ENCODE data around the gene UBE2L5. TPM values are rescaled to one million over a fixed set of nuclear protein-coding genes. Genes with fewer than 3 reads are reported as not detected.

Gene UBE2L5
- total and polyA plus RNA-seq, 2 of the 13 experiments (the other 11 are each of a cell fraction or from before 2014, with no cell fraction given) = 0.13 TPM; not detected in 1

GRCh38 chr13:30466358-30466714 is 44.0 kb downstream of the UBE2L5 start:
- in situ Hi-C loops (cut with HindIII; ENCODE audit: extremely low pct_ligation_motif_present, low pct_unique_long_range_greater_than_20kb) (no loop called here), intact Hi-C loops (cut with micrococcal nuclease; ENCODE audit: unreplicated experiment) (no loop called here)
- FAIRE-seq (no peak), ATAC-seq (peak; percentile 6), DNase-seq (ENCODE audit: low spot score) (no peak)
- ChIA-PET POLR2A (no interaction called here), CTCF (ENCODE audit: low intra/inter-chr PET ratio, low total read pairs) (no interaction called here)
- Histone ChIP-seq H3K9me3 (ENCODE audit: low read length) (no peaks in the 10 kb centered on the region), H4K20me1 (ENCODE audit: insufficient read depth, low read length) (peaks cover 4% of the 10 kb centered on the region; the same call in 1 of the 2 replicates), H3K4me2 (ENCODE audit: low read depth, low read length) (peak overlapping the region; percentile 93), H3K79me2 (ENCODE audit: insufficient read depth, low read length) (peaks cover 22% of the 10 kb centered on the region), H3K9ac (ENCODE audit: insufficient read depth, low read depth, low read length) (peak overlapping the region; percentile 74), H3K4me3 (replicated peaks in 1 of 3; ENCODE audit: insufficient read depth in 1 of 3, low read depth in 2 of 3, low read length in 3 of 3) (peak overlapping the region; percentile 60 to 86 (median 69)), H3K27ac (ENCODE audit: extremely low read length, insufficient read depth, low read length) (peak overlapping the region; percentile 99), H2AFZ (ENCODE audit: low read length) (no peak overlapping the region), H3K36me3 (replicated peaks in 1 of 2; ENCODE audit: control insufficient read depth in 1 of 2, insufficient read depth in 2 of 2, low read length in 2 of 2) (peaks cover 0 to 18% of the 10 kb centered on the region in 2 experiments; a peak in 3 of 5 replicates), H3K27me3 (ENCODE audit: control insufficient read depth in 1 of 2, insufficient read depth in 2 of 2, low read length in 2 of 2) (no peaks in the 10 kb centered on the region; a peak in 2 of 5 replicates), H3K4me1 (ENCODE audit: insufficient read depth, low read length) (peaks cover 27% of the 10 kb centered on the region)
- TSS peak; percentile 93 for BruUV-seq (replicated peaks)
- TF ChIP-seq KDM5B (CRISPR knock-in tag; IDR thresholded peaks at IDR 0.05; ENCODE audit: borderline replicate concordance) (0 out of 2 replicates have a peak, but pooled peaks have one; percentile 1), JUNB (CRISPR knock-in tag; IDR thresholded peaks at IDR 0.05; ENCODE audit: borderline replicate concordance) (no peak)
- 1% methylated on average over 11 of the region's 11 CpGs for WGBS (ENCODE audit: low lambda C conversion rate)

GRCh38 chr13:30466841-30467252 is 44.6 kb downstream of the UBE2L5 start:
- 31% methylated on average over 4 of the region's 4 CpGs for WGBS (ENCODE audit: low lambda C conversion rate)

More at GRCh38 chr13:30466841-30467252, 44.6 kb downstream of the UBE2L5 start:
- peaks cover 22% of the 10 kb centered on the region for H3K79me2 ChIP-seq (ENCODE audit: insufficient read depth, low read length)
- no peak for DNase-seq (ENCODE audit: low spot score)
- peak overlapping the region; percentile 93 for H3K4me2 ChIP-seq (ENCODE audit: low read depth, low read length)
- no peak for TF ChIP-seq YEATS2 (CRISPR knock-in tag; IDR thresholded peaks at IDR 0.05; ENCODE audit: borderline replicate concordance)
- no peak for TF ChIP-seq KMT2B (CRISPR knock-in tag; IDR thresholded peaks at IDR 0.05)
- no peak for TF ChIP-seq ZSCAN22 (CRISPR knock-in tag; IDR thresholded peaks at IDR 0.05)
- TF ChIP-seq RAD51 (IDR thresholded peaks at IDR 0.05; ENCODE audit: borderline replicate concordance) = no peak
- no peak for TF ChIP-seq ZNF782 (CRISPR knock-in tag; IDR thresholded peaks at IDR 0.05; ENCODE audit: borderline replicate concordance)
- TF ChIP-seq SRSF1 (optimal IDR thresholded peaks at IDR 0.05; ENCODE audit: low read depth, low read length) = no peak
- H3K27me3 ChIP-seq (ENCODE audit: control insufficient read depth in 1 of 2, insufficient read depth in 2 of 2, low read length in 2 of 2) = no peaks in the 10 kb centered on the region; a peak in 2 of 5 replicates
- peak overlapping the region; percentile 74 for H3K9ac ChIP-seq (ENCODE audit: insufficient read depth, low read depth, low read length)
- ChIA-PET POLR2A (no interaction called here), CTCF (ENCODE audit: low intra/inter-chr PET ratio, low total read pairs) (no interaction called here)
- ATAC-seq = no peak
- peak overlapping the region in 2 of 3 experiments; percentile 13 to 69; a peak in 2 of 6 replicates for H3K4me3 ChIP-seq (replicated peaks in 1 of 3; ENCODE audit: insufficient read depth in 1 of 3, low read depth in 2 of 3, low read length in 3 of 3)
- no peak overlapping the region for H3K27ac ChIP-seq (ENCODE audit: extremely low read length, insufficient read depth, low read length)
- peaks cover 0 to 13% of the 10 kb centered on the region in 2 experiments; a peak in 3 of 5 replicates for H3K36me3 ChIP-seq (replicated peaks in 1 of 2; ENCODE audit: control insufficient read depth in 1 of 2, insufficient read depth in 2 of 2, low read length in 2 of 2)
- no peak overlapping the region for H2AFZ ChIP-seq (ENCODE audit: low read length)
- BruUV-seq (replicated peaks) = no TSS peak
- in situ Hi-C loops (cut with HindIII; ENCODE audit: extremely low pct_ligation_motif_present, low pct_unique_long_range_greater_than_20kb) = no loop called here
- H3K9me3 ChIP-seq (ENCODE audit: low read length) = no peaks in the 10 kb centered on the region
- H3K4me1 ChIP-seq (ENCODE audit: insufficient read depth, low read length) = peaks cover 27% of the 10 kb centered on the region
- intact Hi-C loops (cut with micrococcal nuclease; ENCODE audit: unreplicated experiment) = no loop called here
- peaks cover 4% of the 10 kb centered on the region; the same call in 1 of the 2 replicates for H4K20me1 ChIP-seq (ENCODE audit: insufficient read depth, low read length)
- no peak for FAIRE-seq

All from HepG2 (cell line).